GM12878 (cell line): Measurements from ENCODE around the gene VEPH1. TPM values are rescaled to one million over a fixed set of nuclear protein-coding genes. Genes with fewer than 3 reads are reported as not detected.

Source experiments
- ATAC-seq: fragments of 200-7000 bp; cut with Tn5 transposase; 3 replicates; pipeline ENCODE4 v1.9.1; 2020; ENCODE audit warnings: mild to moderate bottlenecking, moderate library complexity
- BruUV-seq: library from RNA; stranded (reverse); fragments of 400-500 nt; replicated peaks from 2 replicates; lab custom pipeline; 2021; lab: Mats Ljungman, UMichigan
- CTCF ChIA-PET: fragments of 300-600 bp; sonication (Branson Sonifier 250); formaldehyde crosslinking; extraction: SDS; loops from one replicate; lab custom pipeline; 2021; ENCODE audit warnings: inconsistent platforms; lab: Yijun Ruan, JAX
- POLR2A ChIA-PET: fragments of 350-600 bp; formaldehyde crosslinking; extraction: SDS; loops from one replicate; lab custom pipeline; 2021; ENCODE audit warnings: inconsistent platforms; lab: Charles Lee
- RAD21 ChIA-PET: fragments of 300-600 bp; sonication (Branson Sonifier 250); formaldehyde crosslinking; loops from one replicate; lab custom pipeline; 2023; ENCODE audit warnings: antibody characterized with exemption; ENCODE audit not compliant: unreplicated experiment; lab: Charles Lee
- SMC1A ChIA-PET: fragments of 300-600 bp; sonication (Branson Sonifier 250); formaldehyde crosslinking; loops from one replicate; lab custom pipeline; 2023; ENCODE audit not compliant: unreplicated experiment, uncharacterized antibody; lab: Charles Lee
- DNase-seq: peaks from one replicate; pipeline ENCODE4 v3.0.0-alpha.2; 2011; ENCODE audit warnings: low read depth, low spot score
- FAIRE-seq: peaks from 3 replicates; lab custom pipeline; 2011; peaks lifted over from hg19 to GRCh38; lab: Jason Lieb, UNC
- H2AFZ ChIP-seq: 2 replicates; pipeline ENCODE4 v1.6.0; 2011; ENCODE audit warnings: low read depth, low read length, control low read depth; ENCODE audit not compliant: control insufficient read depth
- H3K27ac ChIP-seq: 2 replicates; pipeline ENCODE4 v1.5.1; 2011; ENCODE audit warnings: control low read depth; ENCODE audit not compliant: control insufficient read depth, insufficient read depth
- H3K27me3 ChIP-seq, 2 experiments: replicated peaks in 1 of 2; 2 replicates each; pipeline versions ENCODE4 v1.6.0 to v1.6.1; 2011; ENCODE audit warnings: low read length in 1 of 2; ENCODE audit not compliant: control insufficient read depth in 2 of 2, insufficient read depth in 2 of 2
- H3K36me3 ChIP-seq, 2 experiments: 2 replicates each; pipeline ENCODE4 v1.5.1; 2011; ENCODE audit warnings: low read length in 1 of 2; ENCODE audit not compliant: control insufficient read depth in 2 of 2, insufficient read depth in 2 of 2
- H3K4me1 ChIP-seq: 2 replicates; pipeline ENCODE4 v1.6.1; 2011; ENCODE audit warnings: mild to moderate bottlenecking, low read length, moderate library complexity, mixed read lengths; ENCODE audit not compliant: control insufficient read depth, insufficient read depth
- H3K4me2 ChIP-seq: 2 replicates; pipeline ENCODE4 v1.6.0; 2011; ENCODE audit warnings: control low read depth; ENCODE audit not compliant: control insufficient read depth, insufficient read depth
- H3K4me3 ChIP-seq: fragments of 200-600 bp; sonication (generic); 2 replicates; pipeline ENCODE4 v1.5.1; 2016
- H3K79me2 ChIP-seq: 2 replicates; pipeline ENCODE4 v1.6.0; 2011; ENCODE audit warnings: low read length; ENCODE audit not compliant: control insufficient read depth, insufficient read depth
- H3K9ac ChIP-seq: 2 replicates; pipeline ENCODE4 v1.8.0; 2011; ENCODE audit warnings: low read length, control low read depth, mixed read lengths; ENCODE audit not compliant: control insufficient read depth, insufficient read depth
- H3K9me3 ChIP-seq: replicated peaks from 3 replicates; pipeline ENCODE4 v1.5.1; 2011; ENCODE audit warnings: mild to moderate bottlenecking, low read length; ENCODE audit not compliant: control insufficient read depth, insufficient read depth
- H4K20me1 ChIP-seq: 2 replicates; pipeline ENCODE4 v1.6.0; 2011; ENCODE audit not compliant: control insufficient read depth, insufficient read depth
- BMI1 ChIP-seq: fragments of 450-650 bp; IDR thresholded peaks from 2 replicates; pipeline ENCODE4 v1.6.1; 2016; ENCODE audit warnings: mild to moderate bottlenecking, moderate library complexity, borderline replicate concordance
- CHD4 ChIP-seq: fragments of 200-600 bp; sonication (generic); IDR thresholded peaks from 2 replicates; pipeline ENCODE4 v1.6.1; 2016; ENCODE audit warnings: mild to moderate bottlenecking
- EED ChIP-seq: sonication (generic); IDR thresholded peaks from 2 replicates; pipeline ENCODE4 v1.6.1; 2016; ENCODE audit warnings: antibody characterized with exemption, low read depth
- EZH2 ChIP-seq: IDR thresholded peaks from 2 replicates; pipeline ENCODE4 v1.6.1; 2012; ENCODE audit warnings: low read depth, mild to moderate bottlenecking, control low read depth, inconsistent platforms, low read length, borderline replicate concordance; ENCODE audit not compliant: control insufficient read depth
- GATAD2B ChIP-seq: fragments of 450-650 bp; conservative IDR thresholded peaks from 2 replicates; pipeline ENCODE4 v1.6.1; 2017; ENCODE audit warnings: low read depth, mild to moderate bottlenecking, moderate library complexity
- MTA3 ChIP-seq: IDR thresholded peaks from 2 replicates; pipeline ENCODE4 v1.6.1; 2012; ENCODE audit warnings: low read length, inconsistent platforms, borderline replicate concordance
- RUNX3 ChIP-seq: IDR thresholded peaks from 2 replicates; pipeline ENCODE4 v1.6.1; 2012; ENCODE audit warnings: low read length, inconsistent platforms
- SPI1 ChIP-seq: IDR thresholded peaks from 2 replicates; pipeline ENCODE4 v1.6.1; 2011; ENCODE audit warnings: low read depth, mild to moderate bottlenecking, low read length, moderate library complexity, borderline replicate concordance; ENCODE audit not compliant: insufficient read depth
- TAF1 ChIP-seq: IDR thresholded peaks from 2 replicates; pipeline ENCODE4 v1.6.1; 2011; ENCODE audit warnings: mild to moderate bottlenecking, low read depth, low read length, borderline replicate concordance
- WGBS: methylation state at CpG from one replicate; pipeline ENCODE4 v1.1.6; 2016; ENCODE audit warnings: low lambda C conversion rate; ENCODE audit not compliant: insufficient replicate concordance, insufficient coverage; ENCODE audit errors: missing lambda C conversion rate; 5-methylcytosine and 5-hydroxymethylcytosine counted together
- in situ Hi-C: fragments of 300-500 bp; cut with MboI; formaldehyde crosslinking; loops from 9 replicates; pipeline ENCODE4 v1.14.3; 2018; ENCODE audit warnings: mixed read lengths
- intact Hi-C: fragments of 100-400 bp; cut with micrococcal nuclease; formaldehyde crosslinking; loops from one replicate; pipeline ENCODE4 v1.14.2; 2022; ENCODE audit not compliant: unreplicated experiment
- polyA plus RNA-seq, 11 experiments: library from polyadenylated mRNA; depleted of rRNA in 4 of 11; unstranded in 6 of 11; stranded (reverse) in 5 of 11; fragments of >200 nt; fragmentation: Nextera tagmentation in 4 of 11; fragmentation: Illumina TruSeq in 1 of 11; extraction: Ambion mirVana in 4 of 11; extraction: Trizol in 1 of 11; gene quantifications; 1 replicate in 1 of 11; 2 replicates in 10 of 11; pipeline versions ENCODE4 v1.2.1 to v1.2.3, GENCODE V29; 2011 to 2016; ENCODE audit warnings: inconsistent platforms in 2 of 11, missing spikeins in 2 of 11, low read depth in 1 of 11
- total RNA-seq, 4 experiments: library from RNA; depleted of rRNA in 3 of 4; stranded (reverse); fragments of >200 nt in 3 of 4; fragmentation: Illumina TruSeq in 1 of 4; extraction: Trizol in 1 of 4; gene quantifications; 2 replicates each; pipeline versions ENCODE4 v1.2.1 to v1.2.3, GENCODE V29; 2013 to 2021
- TF ChIP-seq, protein P1 (sequence below): IDR thresholded peaks from 2 replicates; pipeline ENCODE4 v1.6.1; 2012; ENCODE audit warnings: improper control_type of control experiment, low read depth, low read length; ENCODE audit not compliant: insufficient replicate concordance
- TF ChIP-seq, protein P2 (sequence below): fragments of 450-650 bp; IDR thresholded peaks from 2 replicates; pipeline ENCODE4 v1.6.1; 2017; ENCODE audit warnings: antibody characterized with exemption, mild to moderate bottlenecking, moderate library complexity
- TF ChIP-seq, protein P3 (sequence below): fragments of 450-650 bp; IDR thresholded peaks from 2 replicates; pipeline ENCODE4 v1.6.1; 2017; ENCODE audit warnings: mild to moderate bottlenecking
- TF ChIP-seq, protein P4 (sequence below): IDR thresholded peaks from 2 replicates; pipeline ENCODE4 v1.6.1; 2011; ENCODE audit warnings: low read depth, low read length, improper control_type of control experiment, borderline replicate concordance

VEPH1 gene
- total and polyA plus RNA-seq, 10 of the 15 experiments (the other 5 are each of a cell fraction or from before 2014, with no cell fraction given) = 0.04 to 0.26 (median 0.17) TPM; not detected in 7

DNA sequence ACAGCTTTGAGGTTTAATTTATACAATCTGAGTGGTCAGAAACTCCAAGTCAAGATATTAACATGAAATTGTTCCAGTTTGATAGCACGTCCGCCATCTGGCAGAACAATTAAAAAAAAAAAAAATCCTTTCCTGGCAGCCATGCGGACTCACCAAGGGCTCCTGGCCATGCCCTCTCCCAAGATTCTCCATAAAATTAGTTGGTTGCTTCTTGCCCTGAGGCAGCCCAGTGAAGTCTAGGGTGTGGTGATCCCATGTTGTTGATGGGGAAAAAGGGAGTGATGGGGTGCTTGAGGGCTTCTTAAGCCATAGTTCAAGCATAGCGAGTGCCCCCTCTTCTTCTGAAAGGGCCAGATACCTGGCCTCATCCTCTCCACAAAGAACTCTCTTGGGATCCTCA, 261.6 kb downstream of the VEPH1 start:
- ChIA-PET SMC1A (interaction anchor here (1.7 kb wide), 1 partner anchor 30 kb away, joined by 3 read pairs; no protein-coding TSS in a partner anchor), CTCF (interaction anchor here (0.7 to 2.5 kb wide), 5 partner anchors 9 to 1143 kb away, joined by 3 to 12 read pairs (median 3); no protein-coding TSS in a partner anchor), RAD21 (interaction anchor here (0.5 kb wide), 1 partner anchor 26 kb away, joined by 4 read pairs; no protein-coding TSS in a partner anchor), POLR2A (no interaction called here)
- no TSS peak for BruUV-seq
- H3K4me3 ChIP-seq = no peak overlapping the region
- no peaks in the 10 kb centered on the region for H4K20me1 ChIP-seq
- ATAC-seq (no peak), FAIRE-seq (no peak), DNase-seq (no peak)
- 81% methylated on average over 4 of the region's 4 CpGs for WGBS
- intact Hi-C loops = loop anchor here (10.0 kb wide), 1 partner anchor 253 kb away; no protein-coding TSS in a partner anchor
- H3K27me3 ChIP-seq = no peaks in the 10 kb centered on the region; a peak in 2 of 4 replicates
- in situ Hi-C loops = no loop called here
- no peak overlapping the region for H3K27ac ChIP-seq
- no peaks in the 10 kb centered on the region for H3K79me2 ChIP-seq
- H2AFZ ChIP-seq = no peak overlapping the region
- H3K4me2 ChIP-seq = no peak overlapping the region
- no peak overlapping the region for H3K9ac ChIP-seq
- no peaks in the 10 kb centered on the region for H3K36me3 ChIP-seq
- no peaks in the 10 kb centered on the region for H3K9me3 ChIP-seq
- H3K4me1 ChIP-seq = no peaks in the 10 kb centered on the region
- no peak for TF ChIP-seq MTA3
- TF ChIP-seq EED = no peak
- TF ChIP-seq, protein P1, sequence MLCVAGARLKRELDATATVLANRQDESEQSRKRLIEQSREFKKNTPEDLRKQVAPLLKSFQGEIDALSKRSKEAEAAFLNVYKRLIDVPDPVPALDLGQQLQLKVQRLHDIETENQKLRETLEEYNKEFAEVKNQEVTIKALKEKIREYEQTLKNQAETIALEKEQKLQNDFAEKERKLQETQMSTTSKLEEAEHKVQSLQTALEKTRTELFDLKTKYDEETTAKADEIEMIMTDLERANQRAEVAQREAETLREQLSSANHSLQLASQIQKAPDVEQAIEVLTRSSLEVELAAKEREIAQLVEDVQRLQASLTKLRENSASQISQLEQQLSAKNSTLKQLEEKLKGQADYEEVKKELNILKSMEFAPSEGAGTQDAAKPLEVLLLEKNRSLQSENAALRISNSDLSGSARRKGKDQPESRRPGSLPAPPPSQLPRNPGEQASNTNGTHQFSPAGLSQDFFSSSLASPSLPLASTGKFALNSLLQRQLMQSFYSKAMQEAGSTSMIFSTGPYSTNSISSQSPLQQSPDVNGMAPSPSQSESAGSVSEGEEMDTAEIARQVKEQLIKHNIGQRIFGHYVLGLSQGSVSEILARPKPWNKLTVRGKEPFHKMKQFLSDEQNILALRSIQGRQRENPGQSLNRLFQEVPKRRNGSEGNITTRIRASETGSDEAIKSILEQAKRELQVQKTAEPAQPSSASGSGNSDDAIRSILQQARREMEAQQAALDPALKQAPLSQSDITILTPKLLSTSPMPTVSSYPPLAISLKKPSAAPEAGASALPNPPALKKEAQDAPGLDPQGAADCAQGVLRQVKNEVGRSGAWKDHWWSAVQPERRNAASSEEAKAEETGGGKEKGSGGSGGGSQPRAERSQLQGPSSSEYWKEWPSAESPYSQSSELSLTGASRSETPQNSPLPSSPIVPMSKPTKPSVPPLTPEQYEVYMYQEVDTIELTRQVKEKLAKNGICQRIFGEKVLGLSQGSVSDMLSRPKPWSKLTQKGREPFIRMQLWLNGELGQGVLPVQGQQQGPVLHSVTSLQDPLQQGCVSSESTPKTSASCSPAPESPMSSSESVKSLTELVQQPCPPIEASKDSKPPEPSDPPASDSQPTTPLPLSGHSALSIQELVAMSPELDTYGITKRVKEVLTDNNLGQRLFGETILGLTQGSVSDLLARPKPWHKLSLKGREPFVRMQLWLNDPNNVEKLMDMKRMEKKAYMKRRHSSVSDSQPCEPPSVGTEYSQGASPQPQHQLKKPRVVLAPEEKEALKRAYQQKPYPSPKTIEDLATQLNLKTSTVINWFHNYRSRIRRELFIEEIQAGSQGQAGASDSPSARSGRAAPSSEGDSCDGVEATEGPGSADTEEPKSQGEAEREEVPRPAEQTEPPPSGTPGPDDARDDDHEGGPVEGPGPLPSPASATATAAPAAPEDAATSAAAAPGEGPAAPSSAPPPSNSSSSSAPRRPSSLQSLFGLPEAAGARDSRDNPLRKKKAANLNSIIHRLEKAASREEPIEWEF = no peak
- TF ChIP-seq EZH2 = no peak
- no peak for TF ChIP-seq CHD4
- TF ChIP-seq, protein P2, sequence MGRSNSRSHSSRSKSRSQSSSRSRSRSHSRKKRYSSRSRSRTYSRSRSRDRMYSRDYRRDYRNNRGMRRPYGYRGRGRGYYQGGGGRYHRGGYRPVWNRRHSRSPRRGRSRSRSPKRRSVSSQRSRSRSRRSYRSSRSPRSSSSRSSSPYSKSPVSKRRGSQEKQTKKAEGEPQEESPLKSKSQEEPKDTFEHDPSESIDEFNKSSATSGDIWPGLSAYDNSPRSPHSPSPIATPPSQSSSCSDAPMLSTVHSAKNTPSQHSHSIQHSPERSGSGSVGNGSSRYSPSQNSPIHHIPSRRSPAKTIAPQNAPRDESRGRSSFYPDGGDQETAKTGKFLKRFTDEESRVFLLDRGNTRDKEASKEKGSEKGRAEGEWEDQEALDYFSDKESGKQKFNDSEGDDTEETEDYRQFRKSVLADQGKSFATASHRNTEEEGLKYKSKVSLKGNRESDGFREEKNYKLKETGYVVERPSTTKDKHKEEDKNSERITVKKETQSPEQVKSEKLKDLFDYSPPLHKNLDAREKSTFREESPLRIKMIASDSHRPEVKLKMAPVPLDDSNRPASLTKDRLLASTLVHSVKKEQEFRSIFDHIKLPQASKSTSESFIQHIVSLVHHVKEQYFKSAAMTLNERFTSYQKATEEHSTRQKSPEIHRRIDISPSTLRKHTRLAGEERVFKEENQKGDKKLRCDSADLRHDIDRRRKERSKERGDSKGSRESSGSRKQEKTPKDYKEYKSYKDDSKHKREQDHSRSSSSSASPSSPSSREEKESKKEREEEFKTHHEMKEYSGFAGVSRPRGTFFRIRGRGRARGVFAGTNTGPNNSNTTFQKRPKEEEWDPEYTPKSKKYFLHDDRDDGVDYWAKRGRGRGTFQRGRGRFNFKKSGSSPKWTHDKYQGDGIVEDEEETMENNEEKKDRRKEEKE = no peak
- TF ChIP-seq, protein P3, sequence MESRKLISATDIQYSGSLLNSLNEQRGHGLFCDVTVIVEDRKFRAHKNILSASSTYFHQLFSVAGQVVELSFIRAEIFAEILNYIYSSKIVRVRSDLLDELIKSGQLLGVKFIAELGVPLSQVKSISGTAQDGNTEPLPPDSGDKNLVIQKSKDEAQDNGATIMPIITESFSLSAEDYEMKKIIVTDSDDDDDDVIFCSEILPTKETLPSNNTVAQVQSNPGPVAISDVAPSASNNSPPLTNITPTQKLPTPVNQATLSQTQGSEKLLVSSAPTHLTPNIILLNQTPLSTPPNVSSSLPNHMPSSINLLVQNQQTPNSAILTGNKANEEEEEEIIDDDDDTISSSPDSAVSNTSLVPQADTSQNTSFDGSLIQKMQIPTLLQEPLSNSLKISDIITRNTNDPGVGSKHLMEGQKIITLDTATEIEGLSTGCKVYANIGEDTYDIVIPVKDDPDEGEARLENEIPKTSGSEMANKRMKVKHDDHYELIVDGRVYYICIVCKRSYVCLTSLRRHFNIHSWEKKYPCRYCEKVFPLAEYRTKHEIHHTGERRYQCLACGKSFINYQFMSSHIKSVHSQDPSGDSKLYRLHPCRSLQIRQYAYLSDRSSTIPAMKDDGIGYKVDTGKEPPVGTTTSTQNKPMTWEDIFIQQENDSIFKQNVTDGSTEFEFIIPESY = no peak
- TF ChIP-seq TAF1 = no peak
- TF ChIP-seq RUNX3 = no peak
- TF ChIP-seq BMI1 = no peak
- no peak for TF ChIP-seq GATAD2B
- TF ChIP-seq SPI1 = no peak
- TF ChIP-seq, protein P4, sequence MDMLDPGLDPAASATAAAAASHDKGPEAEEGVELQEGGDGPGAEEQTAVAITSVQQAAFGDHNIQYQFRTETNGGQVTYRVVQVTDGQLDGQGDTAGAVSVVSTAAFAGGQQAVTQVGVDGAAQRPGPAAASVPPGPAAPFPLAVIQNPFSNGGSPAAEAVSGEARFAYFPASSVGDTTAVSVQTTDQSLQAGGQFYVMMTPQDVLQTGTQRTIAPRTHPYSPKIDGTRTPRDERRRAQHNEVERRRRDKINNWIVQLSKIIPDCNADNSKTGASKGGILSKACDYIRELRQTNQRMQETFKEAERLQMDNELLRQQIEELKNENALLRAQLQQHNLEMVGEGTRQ = no peak
